Activated B cell treated with CpG ODN at 0.5 μM for 24 hours (primary cell): ENCODE data around the gene DAGLA. TPM values are rescaled to one million over a fixed set of nuclear protein-coding genes. Genes with fewer than 3 reads are reported as not detected.

ENCODE experiments used
- ATAC-seq: fragments of 200-7000 bp; cut with Tn5 transposase; one replicate; pipeline ENCODE4 v1.10.0; 2021; ENCODE audit warnings: low read depth, mild to moderate bottlenecking, moderate library complexity
- CTCF ChIA-PET: fragments of 350-600 bp; sonication (Branson Sonifier 250); formaldehyde crosslinking; loops from one replicate; lab custom pipeline; 2021; ENCODE audit warnings: antibody characterized with exemption; lab: Charles Lee
- POLR2A ChIA-PET: fragments of 350-600 bp; sonication (Branson Sonifier 250); formaldehyde crosslinking; loops from one replicate; lab custom pipeline; 2021; ENCODE audit warnings: antibody characterized with exemption; lab: Charles Lee
- DNase-seq: peaks from one replicate; pipeline ENCODE4 v3.0.0; 2022
- H3K27ac Mint-ChIP-seq: one replicate; pipeline ENCODE4 v1.8.0; 2020; ENCODE audit warnings: mixed read lengths
- H3K27me3 Mint-ChIP-seq: one replicate; pipeline ENCODE4 v1.8.0; 2021; ENCODE audit warnings: mixed read lengths
- H3K36me3 Mint-ChIP-seq: one replicate; pipeline ENCODE4 v1.8.0; 2021; ENCODE audit warnings: low read depth, mixed read lengths
- H3K4me1 Mint-ChIP-seq: one replicate; pipeline ENCODE4 v1.8.0; 2021; ENCODE audit warnings: mixed read lengths
- H3K4me3 Mint-ChIP-seq: one replicate; pipeline ENCODE4 v1.8.0; 2020; ENCODE audit warnings: mild to moderate bottlenecking, mixed read lengths
- H3K9me3 Mint-ChIP-seq: one replicate; pipeline ENCODE4 v1.8.0; 2020; ENCODE audit warnings: mixed read lengths
- CTCF ChIP-seq: fragments of 200-600 bp; IDR thresholded peaks from one replicate; pipeline ENCODE4 v1.8.0; 2022; ENCODE audit warnings: antibody characterized with exemption, mild to moderate bottlenecking
- intact Hi-C: fragments of 100-400 bp; cut with micrococcal nuclease; formaldehyde crosslinking; loops from one replicate; pipeline ENCODE4 v1.15.1; 2024
- total RNA-seq: library from RNA; stranded (reverse); gene quantifications from 2 replicates; pipeline ENCODE4 v1.2.3, GENCODE V29; 2022

The DAGLA gene
- total RNA-seq, 1 donor from 2014 or later, result not detected

- no peak overlapping the region for H3K27ac Mint-ChIP-seq
- ATAC-seq (no peak), DNase-seq (no peak)
- H3K4me3 Mint-ChIP-seq, result no peak overlapping the region
- ChIA-PET POLR2A (no interaction called here), CTCF (no interaction called here)
- TF ChIP-seq CTCF, result no peak
- no peaks in the 10 kb centered on the region for H3K36me3 Mint-ChIP-seq
- H3K4me1 Mint-ChIP-seq, result peaks cover 8% of the 10 kb centered on the region
- intact Hi-C loops, result no loop called here
- H3K9me3 Mint-ChIP-seq, result no peaks in the 10 kb centered on the region
- peaks cover 5% of the 10 kb centered on the region for H3K27me3 Mint-ChIP-seq
Observed at GRCh38 chr11:61771985-61772455, 91.8 kb downstream of the DAGLA start.

- Mint-ChIP-seq H3K9me3 (no peaks in the 10 kb centered on the region), H3K4me3 (no peak overlapping the region), H3K27me3 (peaks cover 5% of the 10 kb centered on the region), H3K4me1 (peaks cover 14% of the 10 kb centered on the region), H3K36me3 (no peaks in the 10 kb centered on the region), H3K27ac (no peak overlapping the region)
- ATAC-seq, result no peak
- ChIA-PET POLR2A (no interaction called here), CTCF (no interaction called here)
- intact Hi-C loops, result no loop called here
- no peak for DNase-seq
- TF ChIP-seq CTCF, result no peak
Observed at GRCh38 chr11:61773356-61773755, 93.2 kb downstream of the DAGLA start.

- no peak for TF ChIP-seq CTCF
- CTCF ChIA-PET, result no interaction called here
- H3K36me3 Mint-ChIP-seq, result no peaks in the 10 kb centered on the region
- H3K27ac Mint-ChIP-seq, result no peak overlapping the region
- H3K4me1 Mint-ChIP-seq, result peaks cover 14% of the 10 kb centered on the region
- ATAC-seq (no peak), DNase-seq (no peak)
- no peaks in the 10 kb centered on the region for H3K9me3 Mint-ChIP-seq
- intact Hi-C loops, result no loop called here
- peaks cover 5% of the 10 kb centered on the region for H3K27me3 Mint-ChIP-seq
- POLR2A ChIA-PET, result no interaction called here
- no peak overlapping the region for H3K4me3 Mint-ChIP-seq
Observed at GRCh38 chr11:61773809-61774208, 93.6 kb downstream of the DAGLA start.

GRCh38 chr11:61774411-61774810, 94.2 kb downstream of the DAGLA start:
- POLR2A ChIA-PET, result no interaction called here
- H3K27ac Mint-ChIP-seq, result no peak overlapping the region
- CTCF ChIA-PET, result no interaction called here

GRCh38 chr11:61775106-61775505, 94.9 kb downstream of the DAGLA start:
- TF ChIP-seq CTCF, result no peak
- Mint-ChIP-seq H3K4me3 (no peak overlapping the region), H3K4me1 (peaks cover 14% of the 10 kb centered on the region), H3K9me3 (no peaks in the 10 kb centered on the region), H3K27ac (no peak overlapping the region), H3K27me3 (peaks cover 5% of the 10 kb centered on the region), H3K36me3 (no peaks in the 10 kb centered on the region)
- ATAC-seq (no peak), DNase-seq (no peak)
- intact Hi-C loops, result no loop called here
- ChIA-PET CTCF (no interaction called here), POLR2A (no interaction called here)

More at GRCh38 chr11:61774411-61774810, 94.2 kb downstream of the DAGLA start:
- H3K27me3 Mint-ChIP-seq, result peaks cover 5% of the 10 kb centered on the region
- no peaks in the 10 kb centered on the region for H3K36me3 Mint-ChIP-seq
- H3K4me1 Mint-ChIP-seq, result peaks cover 14% of the 10 kb centered on the region
- intact Hi-C loops, result no loop called here
- ATAC-seq, result no peak
- H3K9me3 Mint-ChIP-seq, result no peaks in the 10 kb centered on the region
- H3K4me3 Mint-ChIP-seq, result no peak overlapping the region
- TF ChIP-seq CTCF, result no peak
- no peak for DNase-seq
